PFSK-1 (cell line): ENCODE data around the gene FAM13C.

Source experiments
- FOXP2 ChIP-seq: optimal IDR thresholded peaks from 2 replicates; pipeline ENCODE3; 2011; ENCODE audit warnings: borderline replicate concordance, control low read depth, inconsistent platforms; ENCODE audit not compliant: insufficient read depth; ENCODE audit errors: extremely low read length, extremely low read depth
- POLR2AphosphoS5 ChIP-seq: IDR thresholded peaks from 2 replicates; pipeline ENCODE4 v1.6.1; 2012; ENCODE audit warnings: low read depth, mild to moderate bottlenecking, control low read depth, low read length, moderate library complexity
- REST ChIP-seq, 2 experiments: IDR thresholded peaks; 2 replicates each; pipeline versions ENCODE4 v1.6.1 to v1.8.0; 2011 to 2012; ENCODE audit warnings: low read depth in 2 of 2, low read length in 2 of 2, control low read depth in 1 of 2, inconsistent platforms in 1 of 2, mild to moderate bottlenecking in 1 of 2, moderate library complexity in 1 of 2; ENCODE audit not compliant: insufficient read depth in 1 of 2
- SIN3A ChIP-seq: IDR thresholded peaks from 2 replicates; pipeline ENCODE4 v1.6.1; 2012; ENCODE audit warnings: mild to moderate bottlenecking, low read length, moderate library complexity, borderline replicate concordance; ENCODE audit not compliant: insufficient read depth
- TAF1 ChIP-seq: IDR thresholded peaks from 2 replicates; pipeline ENCODE4 v1.6.1; 2012; ENCODE audit warnings: low read length, control low read depth, borderline replicate concordance; ENCODE audit not compliant: insufficient read depth

Gene FAM13C

DNA sequence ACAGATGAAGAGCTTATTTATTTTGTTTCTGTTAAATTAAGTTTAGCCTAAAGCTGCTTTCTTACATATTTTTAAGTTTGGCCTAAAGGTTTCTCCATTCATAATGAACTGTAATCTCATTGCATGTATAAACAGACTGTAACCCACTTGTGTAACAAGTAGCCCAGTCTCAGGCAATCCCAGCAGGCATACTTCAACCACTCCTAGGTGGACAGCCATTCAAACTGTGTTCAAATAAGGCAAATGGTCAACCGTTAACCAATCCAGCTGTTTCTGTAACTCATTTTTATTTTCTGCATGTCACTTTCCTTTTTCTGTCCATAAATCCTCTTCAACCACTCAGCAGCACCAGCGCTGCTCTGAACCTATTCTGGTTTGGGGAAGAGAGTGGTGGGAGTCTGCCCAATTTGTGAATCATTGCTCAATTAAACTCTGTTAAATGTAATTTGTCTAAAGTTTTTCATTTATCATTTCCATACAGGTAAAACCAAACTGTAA, 150.0 kb downstream of the FAM13C start:
- TF ChIP-seq FOXP2 (no peak), TAF1 (no peak), POLR2AphosphoS5 (no peak), REST (IDR thresholded peaks at IDR 0.05; ENCODE audit: insufficient read depth in 1 of 2, low read depth in 2 of 2, low read length in 2 of 2) (no peak), SIN3A (no peak)

- TF ChIP-seq TAF1 (no peak), REST (IDR thresholded peaks at IDR 0.05; ENCODE audit: insufficient read depth in 1 of 2, low read depth in 2 of 2, low read length in 2 of 2) (no peak), SIN3A (no peak), POLR2AphosphoS5 (no peak), FOXP2 (no peak)
Measured at GRCh38 chr10:59206204-59206720, 156.1 kb downstream of the FAM13C start.
